IMR-90 (cell line): ENCODE data around the gene RNPEPL1.

Experiments
- CEBPB ChIP-seq: IDR thresholded peaks from 2 replicates; pipeline ENCODE4 v1.6.1; 2012; ENCODE audit warnings: low read depth, low read length, improper control_type of control experiment
- CHD1 ChIP-seq: IDR thresholded peaks from 2 replicates; pipeline ENCODE4 v1.6.1; 2012; ENCODE audit warnings: low read depth, low read length, improper control_type of control experiment
- CTCF ChIP-seq: conservative IDR thresholded peaks from 2 replicates; pipeline ENCODE4 v1.5.1; 2012; ENCODE audit warnings: mild to moderate bottlenecking, low read depth, low read length, improper control_type of control experiment
- ELK1 ChIP-seq: fragments of 150-350 bp; IDR thresholded peaks from 2 replicates; pipeline ENCODE4 v1.6.1; 2016; ENCODE audit warnings: low read depth, mild to moderate bottlenecking, low read length, moderate library complexity, borderline replicate concordance
- MAFK ChIP-seq: IDR thresholded peaks from 2 replicates; pipeline ENCODE4 v1.6.1; 2012; ENCODE audit warnings: low read depth, low read length, improper control_type of control experiment
- MAZ ChIP-seq: IDR thresholded peaks from 2 replicates; pipeline ENCODE4 v1.6.1; 2012; ENCODE audit warnings: low read depth, mild to moderate bottlenecking, low read length, improper control_type of control experiment, moderate library complexity, borderline replicate concordance
- MXI1 ChIP-seq: IDR thresholded peaks from 2 replicates; pipeline ENCODE4 v1.6.1; 2012; ENCODE audit warnings: low read depth, mild to moderate bottlenecking, low read length, moderate library complexity, borderline replicate concordance
- NFE2L2 ChIP-seq: fragments of 150-350 bp; IDR thresholded peaks from 2 replicates; pipeline ENCODE4 v1.6.1; 2016; ENCODE audit warnings: low read depth, mild to moderate bottlenecking, low read length
- POLR2A ChIP-seq: IDR thresholded peaks from 2 replicates; pipeline ENCODE4 v1.6.1; 2012; ENCODE audit warnings: mild to moderate bottlenecking, low read depth, low read length
- RAD21 ChIP-seq: IDR thresholded peaks from 2 replicates; pipeline ENCODE4 v1.6.1; 2012; ENCODE audit warnings: low read length, improper control_type of control experiment
- RCOR1 ChIP-seq: IDR thresholded peaks from 2 replicates; pipeline ENCODE4 v1.6.1; 2012; ENCODE audit warnings: mild to moderate bottlenecking, low read length, improper control_type of control experiment; ENCODE audit not compliant: insufficient replicate concordance
- RFX5 ChIP-seq: IDR thresholded peaks from 2 replicates; pipeline ENCODE4 v1.8.0; 2012; ENCODE audit warnings: low read depth, mild to moderate bottlenecking, low read length, moderate library complexity
- SMC3 ChIP-seq: fragments of 150-350 bp; IDR thresholded peaks from 2 replicates; pipeline ENCODE4 v1.6.1; 2016; ENCODE audit warnings: low read depth, mild to moderate bottlenecking, antibody characterized with exemption, low read length, moderate library complexity
- USF2 ChIP-seq: fragments of 150-350 bp; IDR thresholded peaks from 2 replicates; pipeline ENCODE4 v1.6.1; 2017; ENCODE audit warnings: mild to moderate bottlenecking, antibody characterized with exemption, low read length, low read depth

- no peak for TF ChIP-seq CTCF
- TF ChIP-seq NFE2L2, result no peak
- TF ChIP-seq POLR2A, result no peak
- TF ChIP-seq RCOR1, result no peak
- no peak for TF ChIP-seq MXI1
- no peak for TF ChIP-seq ELK1
- no peak for TF ChIP-seq CEBPB
- no peak for TF ChIP-seq MAFK
- TF ChIP-seq CHD1, result no peak
- no peak for TF ChIP-seq RAD21
- no peak for TF ChIP-seq SMC3
- no peak for TF ChIP-seq USF2
- TF ChIP-seq MAZ, result no peak
- no peak for TF ChIP-seq RFX5
These were observed 4.2 kb upstream of the RNPEPL1 start for GRCh38 chr2:240563951-240564560.
